Hepatocyte (in vitro differentiated cells): ENCODE measurements around the gene PWWP2A.

Experiments used
- CTCF ChIP-seq: fragments of 200-600 bp; sonication (generic); IDR thresholded peaks from 2 replicates; pipeline ENCODE4 v1.5.1; 2016; ENCODE audit warnings: antibody characterized with exemption, mild to moderate bottlenecking; ENCODE audit not compliant: poor library complexity
- EZH2 ChIP-seq: fragments of 200-600 bp; sonication (generic); IDR thresholded peaks from 2 replicates; pipeline ENCODE4 v1.6.1; 2016; ENCODE audit warnings: antibody characterized with exemption, mild to moderate bottlenecking, borderline replicate concordance
- EZH2phosphoT487 ChIP-seq: fragments of 200-600 bp; sonication (generic); IDR thresholded peaks from one replicate; pipeline ENCODE4 v1.6.1; 2018; ENCODE audit warnings: antibody characterized with exemption, mild to moderate bottlenecking, low read depth, moderate library complexity; ENCODE audit not compliant: unreplicated experiment, severe bottlenecking

- TF ChIP-seq CTCF: no peak
- TF ChIP-seq EZH2: no peak
- TF ChIP-seq EZH2phosphoT487: no peak
Observed at GRCh38 chr5:160097991-160098390, 21.3 kb downstream of the PWWP2A start.
